Upper lobe of right lung (tissue), 1 donor: ENCODE measurements around the gene ANKRD63. TPM values are rescaled to one million over a fixed set of nuclear protein-coding genes. Genes with fewer than 3 reads are reported as not detected.

Source experiments
- ATAC-seq: fragments of 200-7000 bp; cut with Tn5 transposase; one replicate; pipeline ENCODE4 v1.9.1; 2020; ENCODE audit warnings: mild to moderate bottlenecking, moderate library complexity
- DNase-seq: peaks from one replicate; pipeline ENCODE4 v3.0.0-alpha.2; 2020
- H3K27ac ChIP-seq: fragments of 200-600 bp; one replicate; pipeline ENCODE4 v1.8.0; 2022
- H3K27me3 ChIP-seq: fragments of 200-600 bp; one replicate; pipeline ENCODE4 v1.8.0; 2022; ENCODE audit warnings: mild to moderate bottlenecking
- H3K36me3 ChIP-seq: fragments of 200-600 bp; one replicate; pipeline ENCODE4 v1.8.0; 2022
- H3K4me1 ChIP-seq: fragments of 200-600 bp; one replicate; pipeline ENCODE4 v1.8.0; 2022
- H3K4me3 ChIP-seq: fragments of 200-600 bp; one replicate; pipeline ENCODE4 v1.8.0; 2022; ENCODE audit warnings: mild to moderate bottlenecking
- H3K9me3 ChIP-seq: fragments of 200-600 bp; one replicate; pipeline ENCODE4 v1.8.0; 2022
- intact Hi-C: fragments of 100-400 bp; cut with DNase I; formaldehyde crosslinking; loops from one replicate; pipeline ENCODE4 v1.11.0; 2022
- total RNA-seq: library from RNA; stranded (reverse); fragmentation: NEBNext Ultra II Directional; extraction: Animal tissue kit (Norgen Biotek cat#: 25700); gene quantifications from one replicate; pipeline ENCODE4 v1.2.1, GENCODE V29; 2021
- TF ChIP-seq, protein P1 (sequence below): fragments of 200-600 bp; IDR thresholded peaks from one replicate; pipeline ENCODE4 v1.8.0; 2022; ENCODE audit warnings: antibody characterized with exemption
- donor health status: DM: no; HTN: yes; CAD: no; lungs with severe emphysema.

Gene ANKRD63
- total RNA-seq, 1 donor from 2014 or later = not detected

GRCh38 chr15:40275523-40275922, 7.3 kb downstream of the ANKRD63 start:
- Histone ChIP-seq H3K27me3 (peaks cover 15% of the 10 kb centered on the region), H3K4me1 (peaks cover 11% of the 10 kb centered on the region), H3K4me3 (no peak overlapping the region), H3K9me3 (no peaks in the 10 kb centered on the region), H3K36me3 (no peaks in the 10 kb centered on the region), H3K27ac (no peak overlapping the region)
- intact Hi-C loops = loop anchor here (5.0 kb wide), 1 partner anchor 147 kb away; no protein-coding TSS in a partner anchor
- ATAC-seq (no peak), DNase-seq (no peak)
- TF ChIP-seq, protein P1, sequence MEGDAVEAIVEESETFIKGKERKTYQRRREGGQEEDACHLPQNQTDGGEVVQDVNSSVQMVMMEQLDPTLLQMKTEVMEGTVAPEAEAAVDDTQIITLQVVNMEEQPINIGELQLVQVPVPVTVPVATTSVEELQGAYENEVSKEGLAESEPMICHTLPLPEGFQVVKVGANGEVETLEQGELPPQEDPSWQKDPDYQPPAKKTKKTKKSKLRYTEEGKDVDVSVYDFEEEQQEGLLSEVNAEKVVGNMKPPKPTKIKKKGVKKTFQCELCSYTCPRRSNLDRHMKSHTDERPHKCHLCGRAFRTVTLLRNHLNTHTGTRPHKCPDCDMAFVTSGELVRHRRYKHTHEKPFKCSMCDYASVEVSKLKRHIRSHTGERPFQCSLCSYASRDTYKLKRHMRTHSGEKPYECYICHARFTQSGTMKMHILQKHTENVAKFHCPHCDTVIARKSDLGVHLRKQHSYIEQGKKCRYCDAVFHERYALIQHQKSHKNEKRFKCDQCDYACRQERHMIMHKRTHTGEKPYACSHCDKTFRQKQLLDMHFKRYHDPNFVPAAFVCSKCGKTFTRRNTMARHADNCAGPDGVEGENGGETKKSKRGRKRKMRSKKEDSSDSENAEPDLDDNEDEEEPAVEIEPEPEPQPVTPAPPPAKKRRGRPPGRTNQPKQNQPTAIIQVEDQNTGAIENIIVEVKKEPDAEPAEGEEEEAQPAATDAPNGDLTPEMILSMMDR = no peak

- Histone ChIP-seq H3K36me3 (no peaks in the 10 kb centered on the region), H3K27me3 (peaks cover 6% of the 10 kb centered on the region), H3K9me3 (no peaks in the 10 kb centered on the region), H3K4me3 (no peak overlapping the region), H3K27ac (no peak overlapping the region), H3K4me1 (peaks cover 5% of the 10 kb centered on the region)
- DNase-seq (peak; percentile 90), ATAC-seq (peak; percentile 87)
- TF ChIP-seq, protein P1 = peak; percentile 100
- intact Hi-C loops = loop anchor here (5.0 kb wide), 3 partner anchors 57 to 227 kb away; no protein-coding TSS in a partner anchor
Observed at GRCh38 chr15:40274350-40275274, 8.3 kb downstream of the ANKRD63 start.

GRCh38 chr15:40273428-40273827, 9.4 kb downstream of the ANKRD63 start:
- TF ChIP-seq, protein P1 = no peak
- intact Hi-C loops = loop anchor here (5.0 kb wide), 2 partner anchors 56 to 226 kb away; no protein-coding TSS in a partner anchor
- DNase-seq (no peak), ATAC-seq (no peak)
- no peaks in the 10 kb centered on the region for H3K27me3 ChIP-seq
- peaks cover 3% of the 10 kb centered on the region for H3K4me1 ChIP-seq
- no peak overlapping the region for H3K27ac ChIP-seq
- no peaks in the 10 kb centered on the region for H3K9me3 ChIP-seq
- no peak overlapping the region for H3K4me3 ChIP-seq
- no peaks in the 10 kb centered on the region for H3K36me3 ChIP-seq

GRCh38 chr15:40272485-40273056, 10.3 kb downstream of the ANKRD63 start:
- TF ChIP-seq, protein P1 = no peak
- DNase-seq (no peak), ATAC-seq (no peak)

GRCh38 chr15:40271685-40272484, 11.0 kb downstream of the ANKRD63 start:
- DNase-seq (no peak), ATAC-seq (no peak)
- intact Hi-C loops = loop anchor here (5.0 kb wide), 2 partner anchors 55 to 225 kb away; no protein-coding TSS in a partner anchor

More at GRCh38 chr15:40272485-40273056, 10.3 kb downstream of the ANKRD63 start:
- Histone ChIP-seq H3K4me3 (no peak overlapping the region), H3K36me3 (no peaks in the 10 kb centered on the region), H3K27me3 (no peaks in the 10 kb centered on the region), H3K9me3 (no peaks in the 10 kb centered on the region), H3K27ac (no peak overlapping the region), H3K4me1 (no peaks in the 10 kb centered on the region)
- intact Hi-C loops = loop anchor here (5.0 kb wide), 2 partner anchors 55 to 225 kb away; no protein-coding TSS in a partner anchor

More at GRCh38 chr15:40271685-40272484, 11.0 kb downstream of the ANKRD63 start:
- TF ChIP-seq, protein P1 = no peak
- H3K36me3 ChIP-seq = no peaks in the 10 kb centered on the region
- H3K9me3 ChIP-seq = no peaks in the 10 kb centered on the region
- no peak overlapping the region for H3K27ac ChIP-seq
- no peaks in the 10 kb centered on the region for H3K27me3 ChIP-seq
- H3K4me3 ChIP-seq = no peak overlapping the region
- H3K4me1 ChIP-seq = no peaks in the 10 kb centered on the region
